Panc1 (cell line): Measurements from ENCODE around the gene SLC39A2.
"Not testable (repeated sequence)": the region's sequence is repeated elsewhere in the genome, so short reads cannot be mapped to it uniquely, and the experiment has no call there.

Source experiments
- POLR2AphosphoS5 ChIP-seq: IDR thresholded peaks from 2 replicates; pipeline ENCODE4 v1.6.1; 2012; ENCODE audit warnings: mild to moderate bottlenecking, low read depth, low read length, moderate library complexity
- TCF7L2 ChIP-seq: IDR thresholded peaks from 2 replicates; pipeline ENCODE4 v1.6.1; 2011; ENCODE audit warnings: mild to moderate bottlenecking, low read depth, low read length, inconsistent platforms
- TF ChIP-seq, protein P1 (sequence below): fragments of 450-650 bp; IDR thresholded peaks from 2 replicates; pipeline ENCODE4 v1.5.1; 2017; ENCODE audit warnings: mild to moderate bottlenecking
- TF ChIP-seq, protein P2 (sequence below), 2 experiments: IDR thresholded peaks; 2 replicates each; pipeline ENCODE4 v1.6.1; 2011 to 2012; ENCODE audit warnings: low read depth in 2 of 2, control low read depth in 1 of 2, low read length in 1 of 2, mild to moderate bottlenecking in 1 of 2, moderate library complexity in 1 of 2; ENCODE audit not compliant: insufficient read depth in 1 of 2

DNA sequence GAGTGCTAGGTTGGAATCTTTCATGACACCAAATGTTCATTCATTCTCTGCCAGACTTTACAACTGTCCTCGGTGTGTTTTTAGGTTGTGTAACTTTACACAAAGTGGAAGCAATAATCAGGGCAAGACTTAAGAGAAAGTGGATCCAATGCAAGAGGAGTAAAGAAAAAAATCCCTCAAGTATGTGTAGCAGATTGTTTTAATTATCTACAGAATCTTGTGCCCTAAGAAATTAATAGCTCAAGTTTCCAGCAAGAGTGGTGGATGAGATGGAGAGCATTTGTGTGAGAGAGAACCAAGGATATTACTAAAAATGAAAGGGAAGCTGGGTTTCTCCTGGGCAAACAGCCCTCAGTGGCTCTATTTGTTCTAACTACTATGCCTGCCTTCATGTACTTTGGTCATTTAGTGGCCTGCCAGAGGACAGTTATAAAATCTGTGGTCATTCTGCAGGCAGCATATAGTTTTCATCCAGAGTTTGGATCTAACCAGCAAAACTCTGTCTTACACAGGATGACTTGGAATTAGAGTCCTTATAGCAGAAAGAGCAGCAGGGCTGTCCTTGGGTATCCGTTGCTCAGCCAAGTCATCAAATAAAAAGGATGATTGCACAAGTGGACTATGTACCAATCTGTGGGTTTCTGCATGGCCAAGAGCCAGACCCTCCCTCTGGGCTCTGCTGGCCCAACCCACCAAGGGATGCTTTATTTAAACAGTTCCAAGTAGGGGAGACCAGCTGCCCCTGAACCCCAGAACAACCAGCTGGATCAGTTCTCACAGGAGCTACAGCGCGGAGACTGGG, 44.2 kb upstream of the SLC39A2 start, which contains the start of gene RNASE2:
- TF ChIP-seq, protein P1, sequence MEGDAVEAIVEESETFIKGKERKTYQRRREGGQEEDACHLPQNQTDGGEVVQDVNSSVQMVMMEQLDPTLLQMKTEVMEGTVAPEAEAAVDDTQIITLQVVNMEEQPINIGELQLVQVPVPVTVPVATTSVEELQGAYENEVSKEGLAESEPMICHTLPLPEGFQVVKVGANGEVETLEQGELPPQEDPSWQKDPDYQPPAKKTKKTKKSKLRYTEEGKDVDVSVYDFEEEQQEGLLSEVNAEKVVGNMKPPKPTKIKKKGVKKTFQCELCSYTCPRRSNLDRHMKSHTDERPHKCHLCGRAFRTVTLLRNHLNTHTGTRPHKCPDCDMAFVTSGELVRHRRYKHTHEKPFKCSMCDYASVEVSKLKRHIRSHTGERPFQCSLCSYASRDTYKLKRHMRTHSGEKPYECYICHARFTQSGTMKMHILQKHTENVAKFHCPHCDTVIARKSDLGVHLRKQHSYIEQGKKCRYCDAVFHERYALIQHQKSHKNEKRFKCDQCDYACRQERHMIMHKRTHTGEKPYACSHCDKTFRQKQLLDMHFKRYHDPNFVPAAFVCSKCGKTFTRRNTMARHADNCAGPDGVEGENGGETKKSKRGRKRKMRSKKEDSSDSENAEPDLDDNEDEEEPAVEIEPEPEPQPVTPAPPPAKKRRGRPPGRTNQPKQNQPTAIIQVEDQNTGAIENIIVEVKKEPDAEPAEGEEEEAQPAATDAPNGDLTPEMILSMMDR: not testable (repeated sequence)
- TF ChIP-seq, protein P2, sequence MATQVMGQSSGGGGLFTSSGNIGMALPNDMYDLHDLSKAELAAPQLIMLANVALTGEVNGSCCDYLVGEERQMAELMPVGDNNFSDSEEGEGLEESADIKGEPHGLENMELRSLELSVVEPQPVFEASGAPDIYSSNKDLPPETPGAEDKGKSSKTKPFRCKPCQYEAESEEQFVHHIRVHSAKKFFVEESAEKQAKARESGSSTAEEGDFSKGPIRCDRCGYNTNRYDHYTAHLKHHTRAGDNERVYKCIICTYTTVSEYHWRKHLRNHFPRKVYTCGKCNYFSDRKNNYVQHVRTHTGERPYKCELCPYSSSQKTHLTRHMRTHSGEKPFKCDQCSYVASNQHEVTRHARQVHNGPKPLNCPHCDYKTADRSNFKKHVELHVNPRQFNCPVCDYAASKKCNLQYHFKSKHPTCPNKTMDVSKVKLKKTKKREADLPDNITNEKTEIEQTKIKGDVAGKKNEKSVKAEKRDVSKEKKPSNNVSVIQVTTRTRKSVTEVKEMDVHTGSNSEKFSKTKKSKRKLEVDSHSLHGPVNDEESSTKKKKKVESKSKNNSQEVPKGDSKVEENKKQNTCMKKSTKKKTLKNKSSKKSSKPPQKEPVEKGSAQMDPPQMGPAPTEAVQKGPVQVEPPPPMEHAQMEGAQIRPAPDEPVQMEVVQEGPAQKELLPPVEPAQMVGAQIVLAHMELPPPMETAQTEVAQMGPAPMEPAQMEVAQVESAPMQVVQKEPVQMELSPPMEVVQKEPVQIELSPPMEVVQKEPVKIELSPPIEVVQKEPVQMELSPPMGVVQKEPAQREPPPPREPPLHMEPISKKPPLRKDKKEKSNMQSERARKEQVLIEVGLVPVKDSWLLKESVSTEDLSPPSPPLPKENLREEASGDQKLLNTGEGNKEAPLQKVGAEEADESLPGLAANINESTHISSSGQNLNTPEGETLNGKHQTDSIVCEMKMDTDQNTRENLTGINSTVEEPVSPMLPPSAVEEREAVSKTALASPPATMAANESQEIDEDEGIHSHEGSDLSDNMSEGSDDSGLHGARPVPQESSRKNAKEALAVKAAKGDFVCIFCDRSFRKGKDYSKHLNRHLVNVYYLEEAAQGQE (IDR thresholded peaks at IDR 0.05; ENCODE audit: insufficient read depth in 1 of 2, low read depth in 2 of 2, low read length in 1 of 2): not testable (repeated sequence)
- not testable (repeated sequence) for TF ChIP-seq POLR2AphosphoS5, TCF7L2
